Fibroblast of skin of right quadriceps (primary cell): ENCODE data around the gene MYB.
"Not testable (repeated sequence)": the region's sequence is repeated elsewhere in the genome, so short reads cannot be mapped to it uniquely, and the experiment has no call there.

Experiments used
- DNase-seq: peaks from one replicate; pipeline ENCODE4 v3.0.0-alpha.2; 2013

The MYB gene

GRCh38 chr6:135180542-135181332 lies at the start of gene MYB:
Gene MYB (plus strand): TSS chr6:135181308. CDS start chr6:135181514, 206 bp downstream.
- DNase-seq = peak; percentile 49

DNA sequence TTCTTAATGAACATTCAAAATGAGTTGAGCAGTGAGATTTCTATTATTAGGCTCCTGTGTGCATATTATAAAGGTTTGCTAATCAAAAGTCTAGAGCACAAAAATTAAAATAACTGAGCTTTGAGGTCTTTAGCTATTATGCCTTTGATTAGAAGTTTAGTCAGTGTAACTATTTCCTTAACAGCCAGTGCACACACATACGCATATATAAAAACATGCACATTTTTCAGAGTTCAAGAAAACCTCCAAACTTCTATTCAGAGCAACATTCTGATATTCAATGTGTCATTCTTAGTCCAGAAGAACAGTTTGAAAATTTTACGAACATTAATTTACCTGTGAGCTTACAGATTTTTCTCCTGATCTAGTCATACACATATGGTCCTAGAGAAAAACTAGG lies 48.3 kb upstream of the MYB start:
- DNase-seq = no peak

DNA sequence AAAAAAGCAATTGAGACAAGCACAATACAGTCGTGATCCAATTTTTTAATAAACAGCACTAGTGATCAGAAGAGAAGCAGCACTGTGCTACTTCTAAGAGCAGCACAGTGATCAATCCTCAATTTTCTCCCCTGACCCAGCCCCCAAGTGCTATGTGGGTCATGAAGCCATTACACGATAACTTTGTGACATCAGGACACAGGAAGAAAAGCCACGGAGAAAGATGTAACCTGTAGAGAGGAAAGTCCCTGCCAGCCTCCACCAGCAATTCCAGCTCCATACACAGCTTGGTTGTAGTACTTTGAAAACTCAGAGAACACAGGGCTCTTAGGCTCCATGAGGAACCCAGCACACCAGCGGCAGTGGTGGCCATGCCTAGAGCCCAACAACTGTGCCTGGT lies 45.3 kb upstream of the MYB start:
- no peak for DNase-seq

GRCh38 chr6:135137826-135138225 lies 43.3 kb upstream of the MYB start:
- DNase-seq = no peak

GRCh38 chr6:135141182-135141581 lies 39.9 kb upstream of the MYB start:
- no peak for DNase-seq

DNA sequence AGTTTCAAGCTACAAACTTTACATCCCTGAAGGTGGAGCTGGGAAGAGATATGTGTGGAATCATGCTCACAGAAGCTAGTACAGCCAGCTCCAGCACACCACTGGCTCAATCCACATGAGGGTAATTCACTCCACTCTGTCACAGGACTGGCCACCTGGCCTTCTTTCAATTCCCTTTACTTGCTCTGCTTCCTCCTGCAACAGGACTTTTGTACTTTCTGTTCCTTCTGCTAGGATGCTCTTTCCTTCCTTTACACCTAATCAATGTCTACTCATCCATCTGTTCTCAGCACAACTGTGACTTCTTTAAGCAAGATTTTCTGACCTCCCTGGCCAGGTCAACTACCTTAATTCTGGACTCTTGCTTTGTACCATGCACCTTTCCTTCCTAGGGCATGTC lies 39.4 kb upstream of the MYB start:
- no peak for DNase-seq

DNA sequence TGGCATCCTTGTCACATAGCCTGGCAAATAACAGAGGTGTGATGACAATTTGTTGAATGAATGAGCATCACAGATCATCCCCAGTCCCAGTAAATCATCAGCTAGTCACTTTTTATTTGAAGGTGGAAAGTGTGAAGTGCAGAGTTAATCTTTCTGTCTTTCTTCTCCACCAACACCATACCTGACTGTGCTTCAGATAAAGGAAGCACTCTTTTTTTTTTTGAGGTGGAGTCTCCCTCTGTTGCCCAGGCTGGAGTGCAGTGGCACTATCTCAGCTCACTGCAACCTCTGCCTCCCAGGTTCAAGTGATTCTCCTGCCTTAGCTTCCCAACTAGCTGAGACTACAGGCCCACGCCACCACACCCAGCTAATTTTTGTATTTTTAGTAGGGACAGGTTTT lies 38.9 kb upstream of the MYB start:
- not testable (repeated sequence) for DNase-seq

DNA sequence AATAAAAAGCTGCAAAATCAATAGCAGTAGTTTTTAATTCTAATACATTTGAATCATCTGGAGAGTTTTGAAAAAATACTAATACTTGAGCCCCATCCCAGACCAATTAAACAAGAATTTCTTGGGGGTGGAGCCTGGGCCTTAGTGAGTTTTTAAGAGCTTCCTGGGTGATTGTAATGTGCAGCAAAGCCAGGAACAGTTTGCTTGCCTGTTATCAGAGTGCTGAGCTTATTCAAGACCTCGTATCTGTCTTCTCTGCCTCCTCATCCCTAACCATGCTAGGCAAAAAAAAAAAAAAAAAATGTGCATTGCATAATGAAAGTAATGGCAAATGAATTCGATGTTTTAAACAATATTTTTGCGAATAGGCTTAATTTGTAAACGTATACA lies 36.4 kb upstream of the MYB start:
- DNase-seq = no peak

GRCh38 chr6:135145063-135145800 lies 35.9 kb upstream of the MYB start:
- DNase-seq = peak; percentile 28

DNA sequence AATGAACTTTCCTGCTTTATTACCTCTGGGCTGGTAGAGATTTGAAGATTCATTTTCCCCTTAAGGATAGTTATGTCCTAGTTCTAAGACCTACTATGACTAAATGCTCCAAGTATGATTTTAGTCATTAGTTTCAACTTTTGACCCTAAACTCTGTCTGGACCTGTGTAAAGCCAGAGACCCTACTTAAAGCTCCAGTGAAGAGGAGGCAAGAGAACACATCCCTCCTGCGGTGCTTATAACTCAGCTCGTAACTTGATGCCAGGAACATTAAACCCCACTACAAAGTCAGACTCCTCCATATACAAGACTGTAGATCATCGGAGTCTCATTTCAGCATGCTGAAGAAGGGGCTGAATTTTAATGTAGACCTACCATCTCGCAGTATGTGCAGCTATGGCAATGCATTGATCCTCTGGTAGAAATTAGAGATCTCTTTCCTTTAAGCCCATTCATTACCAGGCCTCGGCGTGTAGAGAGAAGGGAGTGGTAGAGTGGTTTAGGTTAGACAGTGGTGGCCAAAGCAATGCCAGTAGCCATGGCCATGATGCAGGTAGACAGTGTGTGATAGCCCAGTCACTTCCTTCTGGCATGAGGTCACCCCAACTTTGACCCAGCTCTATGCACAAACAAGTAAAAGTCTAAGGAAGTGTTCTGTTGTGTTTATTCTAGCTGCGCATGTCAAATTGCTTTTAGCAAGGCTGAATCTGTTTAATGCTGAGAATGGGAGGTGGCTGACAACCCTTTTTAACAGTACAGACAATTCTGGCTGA lies 34.8 kb upstream of the MYB start:
- DNase-seq = peak; percentile 83

- no peak for DNase-seq
Measured at GRCh38 chr6:135147637-135148592, 33.2 kb upstream of the MYB start.

GRCh38 chr6:135148889-135149288 lies 32.2 kb upstream of the MYB start:
- no peak for DNase-seq

DNA sequence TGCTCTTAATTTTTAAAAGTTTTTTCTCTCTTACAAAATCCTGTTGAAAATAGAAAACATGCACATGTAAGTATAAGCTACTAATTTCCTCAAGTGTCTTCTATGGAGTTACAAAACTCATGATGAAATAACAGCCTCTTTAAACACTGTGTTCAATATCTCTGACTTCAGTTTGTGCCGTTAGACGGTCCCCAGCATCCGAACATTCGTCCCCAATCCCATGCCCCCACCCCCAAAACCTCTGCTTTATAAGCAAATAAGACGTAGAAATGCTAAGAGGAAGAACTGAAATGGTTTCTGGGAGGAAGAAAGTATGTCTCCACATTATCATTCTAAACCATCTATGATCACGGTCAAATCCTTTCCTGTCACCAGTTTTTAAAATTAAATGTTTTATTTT lies 31.7 kb upstream of the MYB start:
- DNase-seq = no peak

- not testable (repeated sequence) for DNase-seq
Measured at GRCh38 chr6:135150481-135150880, 30.6 kb upstream of the MYB start.

DNA sequence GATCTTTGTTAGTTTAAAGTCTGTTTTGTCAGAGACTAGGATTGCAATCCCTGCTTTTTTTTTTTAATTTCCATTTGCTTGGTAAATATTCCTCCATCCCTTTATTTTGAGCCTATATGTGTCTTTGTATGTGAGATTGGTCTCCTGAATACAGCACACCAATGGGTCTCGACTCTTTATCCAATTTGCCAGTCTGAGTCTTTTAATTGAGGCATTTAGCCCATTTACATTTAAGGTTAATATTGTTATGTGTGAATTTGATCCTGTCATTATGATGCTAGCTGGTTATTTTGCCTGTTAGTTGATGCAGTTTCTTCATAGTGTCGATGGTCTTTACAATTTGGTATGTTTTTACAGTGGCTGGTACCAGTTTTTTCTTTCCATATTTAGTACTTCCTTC lies 27.0 kb upstream of the MYB start:
- DNase-seq = not testable (repeated sequence)

GRCh38 chr6:135158397-135158796 lies 22.7 kb upstream of the MYB start:
- no peak for DNase-seq

DNA sequence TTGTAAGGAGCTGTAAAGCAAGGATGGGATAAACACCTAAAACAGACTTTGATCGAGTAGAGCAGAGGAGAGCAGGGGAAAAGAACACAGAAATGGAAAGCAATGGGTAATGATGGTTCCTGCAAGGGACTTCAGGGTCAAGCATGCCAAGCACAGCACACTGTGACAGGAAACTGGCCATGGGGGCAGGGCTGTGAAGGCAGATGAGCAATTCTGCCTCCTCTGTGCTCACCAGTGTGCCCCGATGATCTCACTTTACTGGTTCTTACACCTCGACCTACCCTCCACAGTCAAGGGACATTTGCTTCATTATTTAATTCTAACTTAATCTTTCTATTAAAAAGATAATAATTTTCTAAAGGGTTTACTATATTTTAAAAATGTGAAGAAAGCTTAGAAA lies 21.6 kb upstream of the MYB start:
- DNase-seq = no peak

GRCh38 chr6:135161411-135162395 lies 19.4 kb upstream of the MYB start:
- no peak for DNase-seq

DNA sequence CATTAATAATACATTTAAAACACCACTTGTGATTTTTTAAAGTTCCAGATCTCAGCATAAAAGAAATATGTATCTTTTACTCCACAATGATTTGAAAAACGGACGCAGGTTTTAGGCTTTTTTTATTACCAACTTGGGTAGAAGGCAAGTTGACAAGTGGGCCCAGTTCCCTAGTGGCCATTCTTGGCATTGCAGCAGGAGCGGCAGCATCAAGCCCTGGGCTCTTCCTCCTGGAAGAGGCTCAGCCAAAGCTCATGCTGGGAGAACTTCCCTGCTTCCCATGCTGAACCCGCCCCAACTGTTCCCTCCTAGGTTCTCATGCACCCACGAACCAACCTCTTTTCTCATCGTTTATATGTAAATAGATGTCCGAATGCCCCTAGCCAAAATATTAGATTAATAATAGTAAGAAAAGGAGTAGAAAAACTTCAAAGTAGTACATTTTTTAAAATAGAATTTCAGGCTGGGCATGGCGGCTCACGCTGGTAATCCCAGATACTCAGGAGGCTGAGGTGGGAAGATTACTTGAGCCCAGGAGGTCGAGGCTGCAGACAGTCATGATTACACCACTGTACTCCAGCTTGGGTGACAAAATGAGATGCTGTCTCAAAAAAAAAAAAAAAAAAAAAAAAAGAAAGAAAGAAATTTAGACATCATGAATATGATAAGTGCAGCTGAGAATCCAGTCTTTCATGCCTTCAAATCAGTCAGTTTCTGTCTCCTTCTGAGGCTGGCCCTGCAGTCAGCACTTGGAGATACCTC lies 18.2 kb upstream of the MYB start:
- no peak for DNase-seq

- no peak for DNase-seq
Measured at GRCh38 chr6:135163440-135163738, 17.7 kb upstream of the MYB start.

DNA sequence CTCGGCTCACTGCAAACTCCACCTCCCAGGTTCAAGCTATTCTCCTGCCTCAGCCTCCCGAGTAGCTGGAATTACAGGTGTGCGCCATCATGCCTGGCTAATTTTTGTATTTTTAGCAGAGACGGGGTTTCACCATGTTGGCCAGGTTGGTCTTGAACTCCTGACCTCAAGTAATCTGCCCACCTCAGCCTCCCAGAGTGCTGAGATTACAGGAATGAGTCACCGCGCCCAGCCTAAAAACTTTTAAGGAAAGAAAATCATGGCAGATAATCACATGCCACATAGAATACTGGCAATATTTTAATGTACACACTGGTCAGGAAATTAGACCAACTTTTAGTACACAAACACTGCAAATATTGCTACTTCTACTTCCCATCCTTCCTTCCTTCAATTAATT lies 16.7 kb upstream of the MYB start:
- not testable (repeated sequence) for DNase-seq
